ENCODE results near the gene SLC35F4. TPM values are rescaled to one million over a fixed set of nuclear protein-coding genes. Genes with fewer than 3 reads are reported as not detected.

SLC35F4 gene
- polyA plus RNA-seq, 6 donors from 2014 or later, result not detected

DNA sequence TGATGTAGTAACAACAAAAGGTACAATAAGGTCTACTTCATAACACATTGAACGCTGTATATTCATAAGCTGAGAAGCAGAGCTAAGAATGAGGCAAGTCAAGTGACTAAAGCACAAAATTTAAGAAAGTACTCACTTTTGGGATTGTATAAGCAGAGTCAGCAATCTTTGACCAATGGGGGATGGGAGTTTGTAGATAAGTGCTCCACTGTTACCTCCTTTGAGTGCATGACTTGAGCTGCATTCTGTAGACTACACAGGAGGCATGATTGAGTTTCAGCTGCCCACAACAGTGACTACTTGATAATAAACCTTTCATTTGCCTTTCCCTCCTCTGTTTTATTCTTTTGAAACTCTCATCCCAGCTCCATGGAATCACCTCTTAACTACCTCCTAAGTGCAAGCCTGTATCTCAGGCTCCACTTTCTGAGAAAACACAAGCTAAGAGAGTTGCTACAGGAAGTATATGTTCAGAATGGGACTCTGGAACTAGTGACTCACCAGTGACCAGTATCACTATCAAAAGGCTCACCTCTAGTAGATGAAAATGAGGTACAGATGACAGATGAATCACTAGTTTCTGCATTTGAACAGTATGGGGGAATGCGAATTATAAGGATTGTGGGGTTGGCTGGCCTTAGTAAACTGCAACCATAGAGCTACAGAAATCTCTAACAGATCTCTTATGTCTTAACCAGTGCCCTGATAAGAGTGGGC is 49.2 kb downstream of the SLC35F4 start:
- Mint-ChIP-seq H3K4me1 (no peaks in the 10 kb centered on the region), H3K27ac (no peak overlapping the region), H3K27me3 (peaks cover 0 to 19% (median 0%) of the 10 kb centered on the region in 3 donors), H3K4me3 (no peak overlapping the region), H3K36me3 (no peaks in the 10 kb centered on the region), H3K9me3 (no peaks in the 10 kb centered on the region)
- ATAC-seq (ENCODE audit: low read depth in 2 of 2) (no peak), DNase-seq (no peak)

DNA sequence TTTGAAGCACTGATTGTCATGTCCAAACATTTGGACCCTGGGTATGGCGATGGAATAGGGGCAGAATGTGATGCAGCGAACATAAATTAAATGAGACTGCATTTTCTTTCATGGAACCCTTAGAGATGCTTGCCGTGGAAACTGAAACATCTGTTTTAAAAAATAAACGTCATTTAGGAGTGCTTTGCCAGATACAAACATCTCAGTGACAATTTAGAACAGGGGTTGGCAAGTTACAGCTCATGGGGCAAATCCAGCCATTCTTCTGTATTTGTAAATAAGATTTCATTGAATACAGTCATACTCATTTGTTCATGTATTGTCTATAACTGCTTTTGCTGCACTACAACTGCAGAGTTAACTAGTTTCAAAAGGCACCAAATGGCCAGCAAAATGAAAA is 51.2 kb downstream of the SLC35F4 start:
- Mint-ChIP-seq H3K36me3 (no peaks in the 10 kb centered on the region), H3K4me1 (no peaks in the 10 kb centered on the region), H3K27me3 (peaks cover 0 to 15% (median 0%) of the 10 kb centered on the region in 3 donors), H3K9me3 (peaks cover 0 to 4% (median 0%) of the 10 kb centered on the region in 7 donors), H3K4me3 (no peak overlapping the region), H3K27ac (no peak overlapping the region)
- no peak for DNase-seq
- no peak for ATAC-seq (ENCODE audit: low read depth in 2 of 2)

DNA sequence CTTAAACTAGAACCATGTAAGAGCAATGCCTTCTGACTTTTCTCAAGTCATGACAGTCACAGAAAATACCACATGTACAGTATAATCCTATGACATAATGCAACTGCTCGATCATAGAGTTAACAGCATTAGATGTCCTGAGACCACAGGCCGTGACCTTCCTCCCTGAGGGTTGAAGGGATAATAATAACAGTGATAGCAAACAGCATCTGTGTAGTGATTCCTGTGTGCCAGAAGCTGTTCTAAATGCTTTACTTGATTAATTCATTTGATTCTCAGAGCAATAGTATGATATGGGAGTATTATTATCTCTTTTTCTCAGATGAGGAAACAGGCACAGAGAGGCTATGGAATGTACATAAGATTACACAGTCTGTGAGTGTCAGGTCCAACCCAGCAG is 53.2 kb downstream of the SLC35F4 start:
- no peaks in the 10 kb centered on the region for H3K4me1 Mint-ChIP-seq
- no peak overlapping the region for H3K27ac Mint-ChIP-seq
- H3K27me3 Mint-ChIP-seq, result peaks cover 0 to 11% (median 0%) of the 10 kb centered on the region in 3 donors
- ATAC-seq (ENCODE audit: low read depth in 2 of 2), result no peak
- no peaks in the 10 kb centered on the region for H3K36me3 Mint-ChIP-seq
- no peak for DNase-seq
- peaks cover 0 to 5% (median 2%) of the 10 kb centered on the region in 7 donors for H3K9me3 Mint-ChIP-seq
- H3K4me3 Mint-ChIP-seq, result no peak overlapping the region

DNA sequence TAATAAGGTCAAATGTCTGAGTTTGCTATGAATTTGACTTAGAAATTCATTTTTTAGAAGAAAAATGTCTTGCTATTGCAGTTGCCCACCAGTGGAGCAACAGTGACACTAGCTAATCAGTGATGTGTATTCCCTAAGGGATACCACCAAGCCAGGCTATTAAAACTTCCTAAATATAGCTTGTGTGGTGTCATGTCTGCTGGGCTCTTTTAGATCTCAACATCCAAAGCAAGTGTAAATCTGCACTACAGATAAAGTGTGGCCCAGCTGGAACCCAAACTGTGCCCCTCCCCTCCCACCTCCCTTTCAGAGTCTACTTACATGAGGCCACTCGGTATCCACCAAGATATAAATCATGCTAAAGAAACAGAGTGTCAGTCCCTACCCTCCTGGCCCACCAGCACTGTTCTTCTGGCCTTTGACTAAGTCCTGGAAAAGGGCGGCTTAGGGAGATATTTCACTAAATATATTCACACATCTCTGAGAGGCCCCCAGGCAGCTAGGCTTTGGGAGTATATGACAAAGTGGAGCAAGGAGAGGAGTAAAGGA is 53.8 kb downstream of the SLC35F4 start:
- Mint-ChIP-seq H3K27me3 (peaks cover 0 to 10% (median 0%) of the 10 kb centered on the region in 3 donors), H3K27ac (no peak overlapping the region), H3K4me3 (no peak overlapping the region), H3K36me3 (no peaks in the 10 kb centered on the region), H3K4me1 (no peaks in the 10 kb centered on the region), H3K9me3 (peaks cover 0 to 5% (median 3%) of the 10 kb centered on the region in 7 donors)
- DNase-seq (no peak), ATAC-seq (ENCODE audit: low read depth in 2 of 2) (no peak)

DNA sequence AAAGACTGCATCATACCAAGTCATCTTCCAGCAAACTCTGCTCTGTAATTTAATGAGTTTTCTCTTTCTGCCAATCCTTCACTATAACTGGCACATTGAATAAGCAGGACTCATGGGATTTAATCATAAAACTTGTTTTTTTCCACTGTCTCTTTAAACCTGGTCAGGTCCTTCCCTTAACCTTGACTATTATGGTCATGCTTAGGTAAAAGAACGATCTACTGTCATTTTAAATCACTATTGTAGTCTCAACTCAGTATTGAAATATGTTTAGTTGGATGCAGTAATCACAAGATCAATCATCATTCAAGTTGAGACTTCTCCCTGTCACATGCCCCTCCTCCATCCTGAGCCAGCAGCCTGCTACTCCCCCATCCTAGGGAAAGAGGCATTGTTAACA is 56.1 kb downstream of the SLC35F4 start:
- Mint-ChIP-seq H3K4me3 (no peak overlapping the region), H3K27ac (no peak overlapping the region)

DNA sequence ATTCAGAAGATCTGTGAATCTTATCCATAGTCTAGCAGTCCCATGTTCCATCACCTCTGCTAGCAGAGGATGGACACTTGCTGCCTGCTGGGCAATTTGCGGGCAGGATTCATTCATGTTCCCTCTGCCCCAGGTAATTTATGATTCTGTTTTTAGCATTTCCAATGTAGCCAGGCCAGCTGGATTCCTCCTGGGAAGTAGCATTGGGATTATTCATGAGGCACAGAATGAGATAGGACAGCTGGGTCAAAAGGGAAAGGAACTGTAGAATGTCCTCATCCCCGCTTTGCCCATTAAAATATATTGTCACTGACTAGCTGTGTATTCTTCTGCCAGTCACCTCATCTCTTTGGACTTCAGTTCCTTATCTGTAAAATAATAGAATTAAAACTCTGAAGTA is 68.7 kb downstream of the SLC35F4 start:
- ATAC-seq (ENCODE audit: low read depth in 2 of 2), result no peak
- H3K27me3 Mint-ChIP-seq, result no peaks in the 10 kb centered on the region
- H3K4me3 Mint-ChIP-seq, result no peak overlapping the region

More for the DNA sequence above, 56.1 kb downstream of the SLC35F4 start:
- H3K4me1 Mint-ChIP-seq, result no peaks in the 10 kb centered on the region
- DNase-seq, result no peak
- H3K36me3 Mint-ChIP-seq, result no peaks in the 10 kb centered on the region
- no peaks in the 10 kb centered on the region for H3K27me3 Mint-ChIP-seq
- ATAC-seq (ENCODE audit: low read depth in 2 of 2), result no peak
- H3K9me3 Mint-ChIP-seq, result peaks cover 0 to 5% (median 3%) of the 10 kb centered on the region in 7 donors

DNA sequence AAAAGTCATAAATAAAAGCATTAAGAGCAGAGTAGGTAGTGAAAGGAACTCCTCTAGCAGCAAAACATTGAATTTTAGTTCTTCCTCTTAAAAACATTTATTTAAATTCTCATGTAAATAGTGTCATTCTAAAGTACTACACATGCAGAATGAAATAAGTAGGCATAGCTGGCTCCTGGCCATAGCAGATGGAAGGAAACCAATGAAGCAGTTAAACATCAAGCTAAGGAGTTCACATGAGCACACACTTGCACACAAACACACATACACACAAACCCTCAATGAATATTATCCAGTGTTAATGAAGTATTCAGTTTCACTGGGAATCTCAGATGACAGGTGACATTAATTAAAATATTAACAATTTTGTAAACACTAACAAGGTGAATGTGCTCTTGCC is 69.3 kb downstream of the SLC35F4 start:
- Mint-ChIP-seq H3K27me3 (no peaks in the 10 kb centered on the region), H3K27ac (no peak overlapping the region), H3K4me3 (no peak overlapping the region), H3K9me3 (peaks cover 0 to 10% (median 2%) of the 10 kb centered on the region in 7 donors), H3K36me3 (no peaks in the 10 kb centered on the region), H3K4me1 (no peaks in the 10 kb centered on the region)
- no peak for ATAC-seq (ENCODE audit: low read depth in 2 of 2)
- no peak for DNase-seq

More for the DNA sequence above, 68.7 kb downstream of the SLC35F4 start:
- Mint-ChIP-seq H3K36me3 (no peaks in the 10 kb centered on the region), H3K9me3 (peaks cover 0 to 8% (median 2%) of the 10 kb centered on the region in 7 donors), H3K27ac (no peak overlapping the region), H3K4me1 (no peaks in the 10 kb centered on the region)
- DNase-seq, result no peak

DNA sequence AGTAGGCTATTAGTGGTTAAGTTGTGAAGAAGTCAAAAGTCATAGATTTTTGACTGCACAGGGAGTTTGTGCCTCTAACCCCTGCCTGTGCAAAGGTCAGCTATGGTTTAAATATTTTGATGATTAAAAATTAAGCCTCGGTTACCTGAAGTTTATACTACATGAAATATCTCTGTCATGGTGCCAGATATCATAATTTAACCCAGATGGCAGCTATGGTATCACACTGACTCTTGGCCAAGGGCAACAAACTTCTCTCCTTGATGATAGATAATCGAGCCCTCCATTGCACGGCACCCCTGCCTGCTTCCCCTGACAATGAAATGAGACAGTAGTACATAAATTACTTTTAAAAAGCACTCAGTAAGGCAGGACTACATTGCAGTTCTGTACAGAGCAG is 80.8 kb downstream of the SLC35F4 start:
- Mint-ChIP-seq H3K27ac (no peak overlapping the region), H3K9me3 (peaks cover 21 to 70% (median 36%) of the 10 kb centered on the region in 7 donors)

DNA sequence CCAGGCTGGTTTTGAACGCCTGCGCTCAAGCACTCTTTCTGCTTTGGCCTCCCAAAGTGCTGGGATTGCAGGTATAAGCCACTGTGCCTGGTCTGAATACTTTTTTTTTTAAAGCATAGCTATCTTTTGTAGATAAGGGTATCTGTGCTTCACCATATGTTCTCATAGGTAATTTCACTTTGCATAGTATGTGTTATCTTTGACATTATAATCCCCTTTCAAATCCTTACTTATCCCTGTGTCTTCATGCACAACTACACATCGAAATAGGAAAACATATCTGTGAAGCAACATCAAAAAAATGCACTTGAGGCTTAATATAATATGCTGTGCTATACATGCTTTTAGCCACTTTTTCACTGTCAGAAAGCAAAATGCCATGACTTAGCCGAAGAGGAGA is 94.1 kb downstream of the SLC35F4 start:
- Mint-ChIP-seq H3K36me3 (peaks cover 0 to 7% of the 10 kb centered on the region in 2 donors), H3K9me3 (peaks cover 3 to 12% (median 7%) of the 10 kb centered on the region in 7 donors), H3K27ac (no peak overlapping the region), H3K4me3 (no peak overlapping the region), H3K4me1 (no peaks in the 10 kb centered on the region), H3K27me3 (peaks cover 0 to 7% (median 0%) of the 10 kb centered on the region in 3 donors)
- ATAC-seq (ENCODE audit: low read depth in 2 of 2) (no peak), DNase-seq (no peak)

More for the DNA sequence above, 80.8 kb downstream of the SLC35F4 start:
- no peaks in the 10 kb centered on the region for H3K4me1 Mint-ChIP-seq
- ATAC-seq (ENCODE audit: low read depth in 2 of 2), result no peak
- DNase-seq, result no peak
- no peaks in the 10 kb centered on the region for H3K27me3 Mint-ChIP-seq
- H3K36me3 Mint-ChIP-seq, result peaks cover 0 to 25% of the 10 kb centered on the region in 2 donors
- no peak overlapping the region for H3K4me3 Mint-ChIP-seq

DNA sequence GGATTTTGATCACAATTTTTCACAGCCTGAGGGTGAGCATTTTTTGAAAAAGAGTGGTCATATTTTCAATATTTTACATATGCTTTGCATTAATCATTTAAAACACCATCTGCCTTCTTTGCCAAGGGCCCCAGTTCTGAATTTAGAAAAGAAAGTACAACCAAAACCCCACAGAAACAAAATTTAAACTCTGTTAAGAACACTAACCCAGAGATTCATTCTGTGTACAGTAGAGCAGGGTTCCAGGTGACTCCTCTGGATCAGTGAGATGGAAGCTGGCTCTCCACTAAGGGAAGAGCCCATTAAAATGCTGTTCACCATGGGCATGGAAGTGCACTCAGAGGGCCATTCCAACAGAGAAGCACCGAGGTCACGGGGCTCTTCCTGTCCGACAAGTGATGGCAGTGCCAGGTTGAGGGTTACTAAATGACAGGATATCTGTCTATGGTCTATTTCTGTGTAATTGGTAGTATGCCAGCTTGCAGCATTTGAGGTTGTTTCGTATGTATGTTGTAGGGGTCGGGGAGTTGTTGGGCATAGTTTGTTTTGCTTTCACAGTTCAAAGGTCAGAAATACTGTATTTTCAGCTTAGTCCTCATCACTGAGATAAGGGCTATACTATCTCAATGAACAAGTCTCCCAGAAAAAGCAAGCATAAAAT is 95.9 kb downstream of the SLC35F4 start:
- Mint-ChIP-seq H3K4me1 (no peaks in the 10 kb centered on the region), H3K4me3 (no peak overlapping the region), H3K27ac (no peak overlapping the region), H3K36me3 (no peaks in the 10 kb centered on the region), H3K27me3 (peaks cover 0 to 7% (median 0%) of the 10 kb centered on the region in 3 donors), H3K9me3 (peaks cover 0 to 8% (median 3%) of the 10 kb centered on the region in 7 donors)
- no peak for ATAC-seq (ENCODE audit: low read depth in 2 of 2)
- no peak for DNase-seq

DNA sequence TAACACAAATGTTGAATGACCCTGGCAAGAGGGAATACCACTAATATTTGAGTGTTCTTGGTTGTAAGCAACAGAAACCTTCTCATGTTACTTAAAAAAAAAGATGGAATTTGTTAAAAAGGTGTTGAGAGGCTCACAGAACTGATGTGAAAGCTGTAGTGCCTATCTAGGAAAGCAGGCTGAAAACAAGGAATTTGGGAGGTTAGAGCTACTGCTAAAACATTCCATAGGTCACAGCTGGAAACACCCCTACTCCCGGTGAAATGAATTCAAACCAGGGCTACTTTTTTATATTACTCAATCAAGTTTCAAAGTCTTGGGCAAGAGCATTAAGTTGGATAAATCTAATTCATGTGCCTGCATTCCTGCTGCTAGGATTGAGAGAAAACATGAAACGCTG is 104.1 kb downstream of the SLC35F4 start:
- H3K4me3 Mint-ChIP-seq, result no peak overlapping the region
- DNase-seq (no peak), ATAC-seq (ENCODE audit: low read depth in 2 of 2) (no peak)
- no peaks in the 10 kb centered on the region for H3K4me1 Mint-ChIP-seq
- peaks cover 0 to 4% (median 3%) of the 10 kb centered on the region in 7 donors for H3K9me3 Mint-ChIP-seq
- no peaks in the 10 kb centered on the region for H3K27me3 Mint-ChIP-seq
- no peak overlapping the region for H3K27ac Mint-ChIP-seq
- H3K36me3 Mint-ChIP-seq, result no peaks in the 10 kb centered on the region

DNA sequence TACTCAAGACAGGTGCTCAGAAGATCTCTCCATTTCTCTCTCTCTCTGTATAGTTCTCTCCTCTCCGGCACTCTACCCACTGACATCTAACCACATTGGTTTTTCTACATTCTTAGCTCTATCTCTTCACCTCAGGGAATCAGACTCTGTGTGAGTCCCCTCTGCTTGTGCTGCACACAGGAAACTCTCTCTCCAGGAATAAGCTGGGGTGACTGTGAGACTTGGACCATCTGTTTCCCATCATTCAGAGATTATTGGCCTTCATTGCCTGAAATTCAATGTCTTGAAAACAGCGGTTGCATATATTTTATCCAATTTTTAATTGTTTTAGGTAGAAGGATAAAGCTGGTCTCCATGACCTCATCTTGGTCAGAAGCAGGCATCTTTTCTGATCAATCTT is 105.0 kb downstream of the SLC35F4 start:
- ATAC-seq (ENCODE audit: low read depth in 2 of 2) (no peak), DNase-seq (no peak)
- Mint-ChIP-seq H3K36me3 (no peaks in the 10 kb centered on the region), H3K27me3 (no peaks in the 10 kb centered on the region), H3K9me3 (peaks cover 0 to 4% (median 3%) of the 10 kb centered on the region in 7 donors), H3K4me1 (no peaks in the 10 kb centered on the region), H3K4me3 (no peak overlapping the region), H3K27ac (peak overlapping the region in 1 of 6 donors; percentile 58)

DNA sequence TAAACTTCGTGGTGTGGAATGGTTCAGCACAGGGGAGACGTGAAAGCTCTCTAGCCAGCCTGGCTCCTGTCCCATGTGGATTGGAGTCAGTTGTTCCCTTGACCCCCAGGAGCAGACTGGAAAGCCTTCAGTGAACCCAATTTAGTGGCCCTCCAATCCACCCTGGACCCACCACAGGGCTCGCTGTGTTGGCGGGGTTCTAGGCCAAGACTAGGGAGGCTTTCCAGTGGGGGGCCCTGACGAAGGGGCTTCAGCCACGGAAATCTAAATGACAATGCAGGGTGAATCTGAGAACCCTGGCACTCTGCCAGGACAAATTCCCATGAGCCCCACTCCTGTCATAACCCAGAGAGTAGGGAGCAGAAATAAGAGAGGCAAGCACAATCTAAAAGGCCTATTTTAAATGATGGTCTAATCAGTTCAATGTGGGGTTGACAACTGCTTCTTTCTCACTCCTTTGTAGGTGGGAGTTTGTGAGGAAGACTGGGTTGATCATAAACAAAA is 110.8 kb downstream of the SLC35F4 start:
- no peak for DNase-seq
- Mint-ChIP-seq H3K27me3 (no peaks in the 10 kb centered on the region), H3K27ac (no peak overlapping the region), H3K36me3 (no peaks in the 10 kb centered on the region), H3K4me3 (no peak overlapping the region), H3K9me3 (peaks cover 0 to 7% (median 2%) of the 10 kb centered on the region in 7 donors), H3K4me1 (no peaks in the 10 kb centered on the region)
- no peak for ATAC-seq (ENCODE audit: low read depth in 2 of 2)

DNA sequence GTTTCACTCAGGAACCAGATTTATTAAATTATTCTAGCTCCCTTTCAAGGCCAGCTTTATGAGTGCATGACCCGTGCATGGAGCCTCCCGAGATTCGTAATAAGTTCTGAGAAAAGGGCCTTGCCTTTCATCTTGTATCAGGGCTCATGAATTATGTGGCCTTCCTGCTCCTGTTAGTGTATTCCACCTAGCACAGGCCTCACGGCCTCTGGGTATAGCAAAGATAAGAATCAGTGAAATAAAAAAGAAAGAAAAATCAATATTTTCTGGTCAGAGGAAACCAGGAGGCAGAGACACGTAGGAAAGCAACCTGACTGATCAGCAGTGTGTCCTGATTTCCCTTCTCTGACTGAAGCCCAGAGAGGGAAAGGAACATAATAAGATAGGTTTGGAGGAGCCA is 111.4 kb downstream of the SLC35F4 start:
- no peak overlapping the region for H3K4me3 Mint-ChIP-seq
- no peak for ATAC-seq (ENCODE audit: low read depth in 2 of 2)

More for the DNA sequence above, 111.4 kb downstream of the SLC35F4 start:
- no peaks in the 10 kb centered on the region for H3K4me1 Mint-ChIP-seq
- no peak for DNase-seq
- peaks cover 0 to 7% (median 2%) of the 10 kb centered on the region in 7 donors for H3K9me3 Mint-ChIP-seq
- no peaks in the 10 kb centered on the region for H3K36me3 Mint-ChIP-seq
- H3K27ac Mint-ChIP-seq, result no peak overlapping the region
- no peaks in the 10 kb centered on the region for H3K27me3 Mint-ChIP-seq

All from naive B cell (primary cell).